Measurements from ENCODE around the gene FUOM.

The FUOM gene

DNA sequence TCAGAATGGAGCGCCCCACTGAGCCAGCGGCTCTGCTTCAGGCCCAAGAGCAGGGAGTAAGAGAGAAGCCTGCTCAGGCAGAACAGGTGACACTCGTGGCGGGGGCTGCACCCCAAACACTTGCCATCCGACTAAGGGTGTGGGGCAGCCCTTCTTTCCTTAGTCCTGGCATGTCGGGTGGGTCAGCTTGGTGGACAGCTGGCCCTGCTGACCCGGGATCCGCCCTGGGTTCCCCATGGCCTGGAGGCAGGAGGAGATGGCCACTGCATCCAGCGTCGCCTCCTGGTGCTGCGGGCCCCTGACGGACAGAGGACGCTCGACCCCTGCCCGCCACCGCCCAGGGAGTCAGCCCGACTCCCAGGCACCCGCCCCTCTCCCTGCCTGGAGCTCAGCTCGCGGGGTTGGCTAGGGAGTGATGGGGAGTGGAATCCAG is 20.0 kb upstream of the FUOM start:
- TF ChIP-seq TAF1 (IDR thresholded peaks at IDR 0.05; ENCODE audit: low read depth) (0 out of 2 replicates have a peak, but pooled peaks have one; percentile 39), CREB1 (IDR thresholded peaks at IDR 0.05; ENCODE audit: low read depth) (no peak)

DNA sequence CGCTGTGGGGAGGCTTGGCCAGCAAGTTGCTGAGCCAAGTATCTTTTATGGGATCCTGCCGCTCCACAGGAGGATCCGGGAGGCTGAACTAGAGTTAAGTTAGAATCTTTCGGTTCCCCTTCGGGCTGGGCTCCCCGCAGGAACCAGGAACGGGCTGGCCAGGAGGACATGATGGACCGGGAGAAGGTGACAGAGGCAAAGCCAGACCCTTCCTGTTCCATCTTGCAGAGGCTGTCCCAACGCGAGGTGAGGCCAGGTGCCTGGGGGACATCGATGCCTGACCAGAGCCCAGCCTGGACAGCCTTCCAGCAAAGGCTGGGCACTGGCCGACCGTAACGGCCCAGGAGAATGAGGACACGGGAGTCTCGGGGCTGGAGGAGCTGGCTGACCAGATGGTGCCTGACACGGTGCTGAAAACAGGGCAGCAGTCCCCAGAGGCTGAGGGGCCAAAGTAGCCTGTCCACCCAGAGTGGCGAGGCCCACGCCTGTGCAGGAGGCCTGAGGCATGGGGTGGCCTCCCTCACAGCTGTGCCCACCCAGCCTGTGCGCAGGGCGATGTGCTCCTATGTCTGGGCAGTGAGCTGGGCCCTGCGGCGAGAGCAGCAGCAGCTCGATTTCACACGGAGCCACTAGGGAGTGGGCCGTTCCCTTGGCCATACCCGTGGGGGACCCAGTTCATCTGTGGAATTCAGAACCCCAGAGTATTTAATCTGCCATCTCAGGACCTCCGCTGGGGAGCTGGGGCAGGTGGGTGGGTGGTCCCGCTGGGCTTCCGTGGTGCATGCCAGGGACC is 19.4 kb upstream of the FUOM start:
- TF ChIP-seq YY1 (IDR thresholded peaks at IDR 0.05; ENCODE audit: low read depth) (no peak), EP300 (IDR thresholded peaks at IDR 0.05; ENCODE audit: borderline replicate concordance) (no peak), FOXM1 (IDR thresholded peaks at IDR 0.05; ENCODE audit: borderline replicate concordance, low read depth) (no peak), TCF12 (IDR thresholded peaks at IDR 0.05; ENCODE audit: low read depth) (no peak), NFIC (IDR thresholded peaks at IDR 0.05) (no peak)
- TF ChIP-seq, protein P1, sequence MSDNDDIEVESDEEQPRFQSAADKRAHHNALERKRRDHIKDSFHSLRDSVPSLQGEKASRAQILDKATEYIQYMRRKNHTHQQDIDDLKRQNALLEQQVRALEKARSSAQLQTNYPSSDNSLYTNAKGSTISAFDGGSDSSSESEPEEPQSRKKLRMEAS (IDR thresholded peaks at IDR 0.05): no peak; the same call in 1 of the 2 replicates

DNA sequence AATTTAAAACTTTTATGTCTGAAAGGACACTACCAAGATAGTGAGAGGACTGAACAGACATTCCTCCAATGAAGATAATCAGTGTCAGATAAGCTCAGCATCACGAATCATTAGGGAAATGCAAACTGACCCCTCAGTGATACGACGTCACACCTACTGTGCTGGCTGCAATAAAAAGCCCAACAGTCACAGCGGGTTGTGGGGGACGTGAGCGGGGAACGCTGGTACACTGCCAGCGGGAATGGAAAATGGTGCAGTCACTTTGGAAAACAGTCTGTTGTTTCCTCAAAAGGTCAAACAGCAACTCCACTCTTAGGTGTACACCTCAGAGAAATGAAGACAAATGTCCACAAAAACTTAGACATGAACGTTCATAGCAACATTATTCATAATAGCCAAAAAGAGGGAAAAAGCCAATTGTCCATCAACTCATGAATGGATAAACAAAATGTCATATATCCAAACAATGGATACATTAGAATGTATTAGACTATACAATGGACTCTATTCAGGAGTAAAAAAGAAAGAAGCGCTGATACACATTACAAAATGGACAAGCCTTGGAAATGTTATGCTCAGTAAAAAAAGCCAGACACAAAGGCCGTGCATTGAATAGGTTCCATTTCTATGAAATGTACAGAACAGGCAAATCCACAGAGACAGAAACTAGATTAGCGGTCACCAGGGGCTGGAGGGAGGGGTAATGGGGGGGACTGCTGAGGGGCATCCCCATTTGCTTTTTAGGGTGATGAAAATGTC is 17.7 kb upstream of the FUOM start:
- no peak for TF ChIP-seq FOXM1 (IDR thresholded peaks at IDR 0.05; ENCODE audit: borderline replicate concordance, low read depth)
- no peak for TF ChIP-seq YY1 (IDR thresholded peaks at IDR 0.05; ENCODE audit: low read depth)
- TF ChIP-seq CEBPB (IDR thresholded peaks at IDR 0.05): no peak
- TF ChIP-seq NFIC (IDR thresholded peaks at IDR 0.05): no peak
- TF ChIP-seq TCF12 (IDR thresholded peaks at IDR 0.05; ENCODE audit: low read depth): no peak
- TF ChIP-seq, protein P1 (IDR thresholded peaks at IDR 0.05): no peak
- TF ChIP-seq ZBTB7A (IDR thresholded peaks at IDR 0.05; ENCODE audit: low read depth): no peak
- TF ChIP-seq RAD21 (IDR thresholded peaks at IDR 0.05; ENCODE audit: low read depth): no peak
- no peak for TF ChIP-seq EGR1 (IDR thresholded peaks at IDR 0.05)
- no peak for TF ChIP-seq TAF1 (IDR thresholded peaks at IDR 0.05; ENCODE audit: low read depth)
- TF ChIP-seq EP300 (IDR thresholded peaks at IDR 0.05; ENCODE audit: borderline replicate concordance): no peak
- no peak for TF ChIP-seq TEAD4 (IDR thresholded peaks at IDR 0.05)
- TF ChIP-seq, protein P2, sequence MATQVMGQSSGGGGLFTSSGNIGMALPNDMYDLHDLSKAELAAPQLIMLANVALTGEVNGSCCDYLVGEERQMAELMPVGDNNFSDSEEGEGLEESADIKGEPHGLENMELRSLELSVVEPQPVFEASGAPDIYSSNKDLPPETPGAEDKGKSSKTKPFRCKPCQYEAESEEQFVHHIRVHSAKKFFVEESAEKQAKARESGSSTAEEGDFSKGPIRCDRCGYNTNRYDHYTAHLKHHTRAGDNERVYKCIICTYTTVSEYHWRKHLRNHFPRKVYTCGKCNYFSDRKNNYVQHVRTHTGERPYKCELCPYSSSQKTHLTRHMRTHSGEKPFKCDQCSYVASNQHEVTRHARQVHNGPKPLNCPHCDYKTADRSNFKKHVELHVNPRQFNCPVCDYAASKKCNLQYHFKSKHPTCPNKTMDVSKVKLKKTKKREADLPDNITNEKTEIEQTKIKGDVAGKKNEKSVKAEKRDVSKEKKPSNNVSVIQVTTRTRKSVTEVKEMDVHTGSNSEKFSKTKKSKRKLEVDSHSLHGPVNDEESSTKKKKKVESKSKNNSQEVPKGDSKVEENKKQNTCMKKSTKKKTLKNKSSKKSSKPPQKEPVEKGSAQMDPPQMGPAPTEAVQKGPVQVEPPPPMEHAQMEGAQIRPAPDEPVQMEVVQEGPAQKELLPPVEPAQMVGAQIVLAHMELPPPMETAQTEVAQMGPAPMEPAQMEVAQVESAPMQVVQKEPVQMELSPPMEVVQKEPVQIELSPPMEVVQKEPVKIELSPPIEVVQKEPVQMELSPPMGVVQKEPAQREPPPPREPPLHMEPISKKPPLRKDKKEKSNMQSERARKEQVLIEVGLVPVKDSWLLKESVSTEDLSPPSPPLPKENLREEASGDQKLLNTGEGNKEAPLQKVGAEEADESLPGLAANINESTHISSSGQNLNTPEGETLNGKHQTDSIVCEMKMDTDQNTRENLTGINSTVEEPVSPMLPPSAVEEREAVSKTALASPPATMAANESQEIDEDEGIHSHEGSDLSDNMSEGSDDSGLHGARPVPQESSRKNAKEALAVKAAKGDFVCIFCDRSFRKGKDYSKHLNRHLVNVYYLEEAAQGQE (IDR thresholded peaks at IDR 0.05; ENCODE audit: low read depth): no peak
- no peak for TF ChIP-seq CREB1 (IDR thresholded peaks at IDR 0.05; ENCODE audit: low read depth)
- TF ChIP-seq, protein P3, sequence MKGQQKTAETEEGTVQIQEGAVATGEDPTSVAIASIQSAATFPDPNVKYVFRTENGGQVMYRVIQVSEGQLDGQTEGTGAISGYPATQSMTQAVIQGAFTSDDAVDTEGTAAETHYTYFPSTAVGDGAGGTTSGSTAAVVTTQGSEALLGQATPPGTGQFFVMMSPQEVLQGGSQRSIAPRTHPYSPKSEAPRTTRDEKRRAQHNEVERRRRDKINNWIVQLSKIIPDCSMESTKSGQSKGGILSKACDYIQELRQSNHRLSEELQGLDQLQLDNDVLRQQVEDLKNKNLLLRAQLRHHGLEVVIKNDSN (IDR thresholded peaks at IDR 0.05): no peak

DNA sequence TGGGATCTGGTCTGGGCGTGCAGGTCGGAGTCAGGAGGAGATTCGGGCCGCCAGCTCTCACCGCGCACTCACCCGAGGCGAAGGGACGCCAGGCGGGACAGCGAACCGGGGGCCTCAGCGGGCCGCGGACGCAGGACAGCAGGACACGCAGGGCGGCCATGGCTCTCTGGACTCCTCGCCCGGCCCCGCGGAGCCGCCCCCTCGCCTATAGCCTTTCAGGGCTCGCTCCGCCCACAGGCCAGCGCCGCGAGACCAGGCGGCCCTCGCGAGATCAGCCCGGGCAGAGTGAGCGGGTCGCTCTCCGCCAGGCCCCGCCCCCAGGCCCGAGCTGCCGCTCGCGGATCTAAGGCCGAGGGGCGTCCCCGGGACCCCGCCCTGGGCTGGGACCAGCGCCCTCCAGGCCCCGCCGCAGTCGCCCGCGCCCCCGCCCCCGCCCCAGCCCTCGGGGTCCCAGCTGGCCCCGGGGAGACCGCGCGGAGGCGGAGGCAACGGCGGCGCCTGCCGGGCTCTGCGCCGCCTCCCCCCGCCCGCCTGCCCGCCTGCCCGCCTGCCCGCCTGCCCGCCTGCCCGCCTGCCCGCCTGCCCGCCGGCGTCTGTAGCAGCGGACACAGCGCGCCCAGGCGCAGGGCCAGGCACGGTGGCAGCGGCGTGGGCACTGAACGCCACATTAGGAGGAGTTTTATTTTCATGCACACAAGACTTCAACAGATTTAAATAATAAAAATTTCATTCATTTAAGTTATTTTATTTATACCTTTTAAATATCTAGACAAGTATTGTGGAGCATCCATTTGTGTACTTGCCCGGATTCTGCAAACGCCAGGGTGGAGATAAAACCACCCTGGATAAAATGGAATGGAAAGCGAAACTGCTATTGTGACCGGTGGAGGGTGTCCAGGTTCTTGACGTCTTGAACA is 15.6 kb upstream of the FUOM start, which contains the start of gene ECHS1:
ECHS1 (minus strand) TSS at position 181 of the 917 bp plus-strand sequence; CDS start at position 160, 21 bp downstream.
- TF ChIP-seq, protein P3 (IDR thresholded peaks at IDR 0.05): peak; percentile 30; the same call in 1 of the 2 replicates
- TF ChIP-seq ZBTB7A (IDR thresholded peaks at IDR 0.05; ENCODE audit: low read depth) (peak; percentile 70), CREB1 (IDR thresholded peaks at IDR 0.05; ENCODE audit: low read depth) (no peak), RAD21 (IDR thresholded peaks at IDR 0.05; ENCODE audit: low read depth) (no peak), EGR1 (IDR thresholded peaks at IDR 0.05) (peak; percentile 27; the same call in 1 of the 2 replicates), YY1 (IDR thresholded peaks at IDR 0.05; ENCODE audit: low read depth) (peak; percentile 95), TAF1 (IDR thresholded peaks at IDR 0.05; ENCODE audit: low read depth) (peak; percentile 94), CEBPB (IDR thresholded peaks at IDR 0.05) (no peak; the same call in 1 of the 2 replicates), EP300 (IDR thresholded peaks at IDR 0.05; ENCODE audit: borderline replicate concordance) (no peak), NFIC (IDR thresholded peaks at IDR 0.05) (no peak), FOXM1 (IDR thresholded peaks at IDR 0.05; ENCODE audit: borderline replicate concordance, low read depth) (no peak), TCF12 (IDR thresholded peaks at IDR 0.05; ENCODE audit: low read depth) (peak; percentile 24; the same call in 1 of the 2 replicates), TEAD4 (IDR thresholded peaks at IDR 0.05) (no peak)
- TF ChIP-seq, protein P1 (IDR thresholded peaks at IDR 0.05): peak; percentile 68
- TF ChIP-seq, protein P2 (IDR thresholded peaks at IDR 0.05; ENCODE audit: low read depth): no peak

All from Ishikawa (cell line).